ENCODE data around the gene CHRND.

The CHRND gene

GRCh38 chr2:232525791-232526371 lies at the start of gene CHRND:
Gene CHRND (plus strand): TSS chr2:232526160. CDS start chr2:232526216, 56 bp downstream.
- DNase-seq: no peak

- peak; percentile 9 for DNase-seq
Observed at GRCh38 chr2:232476791-232477190, 49.2 kb upstream of the CHRND start.

- DNase-seq: peak; percentile 16
Observed at GRCh38 chr2:232477751-232478510, 48.0 kb upstream of the CHRND start.

- DNase-seq: peak; percentile 17
Observed at GRCh38 chr2:232478571-232479340, 47.2 kb upstream of the CHRND start.

DNA sequence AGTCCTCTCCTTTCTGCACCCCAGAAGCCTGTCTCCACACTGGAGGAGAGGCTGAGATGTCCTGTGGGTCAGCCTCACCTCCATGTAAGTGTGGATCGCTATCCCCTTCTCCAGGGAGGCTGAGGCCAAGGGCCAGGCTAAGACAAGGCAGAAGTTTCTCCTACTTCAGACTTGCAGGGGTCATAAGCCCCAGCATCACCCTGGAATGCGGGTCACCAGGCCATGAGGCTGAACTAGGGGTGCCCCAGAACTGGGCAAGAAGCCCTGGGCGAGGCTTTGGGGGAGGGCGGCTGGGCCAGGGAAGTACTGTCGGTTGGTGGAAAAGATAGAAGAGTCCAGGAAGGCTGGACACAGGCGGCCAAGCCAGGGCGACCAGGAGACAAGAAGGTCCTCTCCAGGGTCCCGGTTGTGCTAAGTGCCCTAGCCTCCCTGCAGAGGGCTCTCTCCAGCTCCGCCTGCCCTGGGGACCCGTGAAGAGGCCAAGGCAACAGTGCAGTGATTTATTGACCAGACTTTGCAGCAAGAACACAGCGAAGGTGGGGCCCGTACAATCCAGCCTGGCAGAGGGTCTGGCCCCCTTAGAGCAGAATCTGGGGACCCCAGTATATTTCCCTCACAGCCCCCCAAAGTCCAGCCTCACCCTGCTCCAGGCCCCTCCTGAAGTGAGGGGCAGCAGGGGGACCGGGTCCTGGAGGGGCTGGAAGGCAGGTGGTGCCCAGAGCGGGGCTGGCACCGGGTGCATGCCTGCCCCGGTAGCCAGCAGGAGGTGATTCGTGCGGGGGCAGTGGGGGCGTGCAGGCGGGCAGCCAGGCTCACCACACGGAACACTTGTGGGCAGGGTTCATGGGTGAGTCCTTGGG lies 46.4 kb upstream of the CHRND start:
- peak; percentile 60 for DNase-seq

DNA sequence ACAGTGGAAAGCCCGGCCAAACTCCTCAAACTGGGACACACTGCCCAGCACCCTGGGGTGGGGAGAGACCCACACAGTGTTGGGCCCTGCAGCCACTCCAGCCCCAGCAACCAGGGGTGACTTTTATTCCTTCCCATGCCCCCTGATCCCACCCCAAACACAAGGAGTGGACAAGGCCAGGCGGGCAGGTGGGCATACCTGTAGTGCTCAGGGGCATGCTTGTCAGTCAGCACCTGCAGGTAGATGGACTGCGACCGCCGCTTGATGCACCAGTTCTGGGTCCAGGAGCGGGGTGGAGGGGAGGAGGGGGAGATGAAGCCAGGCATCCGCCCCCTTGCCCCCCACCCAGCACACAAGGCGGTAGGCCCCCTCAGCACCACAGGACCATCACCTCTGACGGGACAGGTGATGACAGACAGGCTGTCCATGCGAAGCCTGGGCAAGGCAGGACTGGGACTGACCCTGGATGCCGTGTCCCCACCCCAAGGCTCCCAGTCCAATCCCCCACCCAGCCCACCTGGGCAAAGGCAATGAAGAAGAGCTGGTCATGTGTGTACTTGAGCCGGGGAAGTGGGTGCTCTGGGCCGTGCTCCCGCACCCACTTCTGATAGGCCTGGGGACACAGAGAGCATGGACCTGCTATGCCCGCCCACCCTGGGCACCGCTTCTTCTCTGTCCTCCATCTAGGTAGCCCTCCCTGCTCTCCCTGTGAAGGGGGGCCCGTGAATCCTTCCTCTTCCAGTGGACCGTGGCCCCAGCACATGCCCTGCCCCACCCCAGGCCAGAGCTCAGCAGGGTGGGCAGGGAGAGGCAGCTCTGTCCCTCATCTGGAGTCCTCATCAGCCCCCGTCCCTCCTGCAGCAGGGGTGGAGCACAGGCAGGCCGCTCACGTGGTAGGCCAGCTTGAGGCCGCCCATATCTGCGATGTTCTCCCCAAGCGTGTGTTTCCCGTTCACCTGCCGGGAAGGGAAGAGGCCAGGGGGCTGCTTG lies 45.5 kb upstream of the CHRND start:
- peak; percentile 27 for DNase-seq

GRCh38 chr2:232481322-232482140 lies 44.4 kb upstream of the CHRND start:
- DNase-seq: peak; percentile 14

DNA sequence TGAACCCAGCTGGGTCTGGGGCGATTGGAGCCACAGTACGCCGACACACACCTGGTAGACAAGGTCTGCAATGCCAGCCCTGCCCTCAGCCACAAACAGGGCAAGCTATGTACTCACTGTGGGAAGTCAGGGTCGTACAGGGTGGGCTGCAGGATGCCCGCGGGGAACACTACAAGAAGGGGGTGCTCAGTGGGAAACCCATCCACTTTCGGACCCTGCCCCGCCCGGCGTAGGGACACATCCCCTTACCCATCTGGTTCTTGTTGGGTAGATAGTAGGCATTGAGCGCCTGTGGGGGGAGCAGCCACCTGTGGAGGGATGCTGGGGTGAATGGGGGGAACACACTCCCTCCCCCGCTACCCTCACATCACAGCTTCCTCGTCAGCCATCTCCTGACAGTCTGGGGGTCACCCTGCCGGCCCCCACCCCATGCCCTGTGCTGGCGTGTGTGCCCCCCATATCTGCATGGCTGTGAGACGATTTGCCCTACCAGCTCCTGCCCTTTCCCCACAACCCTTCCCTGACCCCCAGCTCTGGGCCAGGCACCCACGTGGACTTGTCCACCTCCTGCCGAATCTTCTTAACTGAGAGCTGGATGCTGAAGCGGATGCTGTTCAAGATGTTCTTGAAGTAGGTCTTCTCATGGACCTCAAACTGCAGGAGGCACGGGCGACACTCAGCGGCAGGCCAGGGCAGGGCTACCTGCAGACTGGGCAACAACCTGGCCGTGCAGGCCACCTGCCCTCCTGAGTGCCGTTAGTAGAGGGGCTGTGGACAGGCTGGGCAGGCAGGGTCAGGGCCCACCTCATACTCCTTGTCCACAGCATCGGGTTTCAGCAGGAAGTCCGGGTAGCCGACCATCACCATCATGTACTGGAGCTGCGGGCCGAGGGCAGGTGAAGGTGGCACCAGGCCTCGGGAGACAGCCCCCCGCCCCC lies 43.4 kb upstream of the CHRND start:
- DNase-seq: peak; percentile 11

- peak; percentile 14 for DNase-seq
Observed at GRCh38 chr2:232483311-232483922, 42.5 kb upstream of the CHRND start.

- DNase-seq: peak; percentile 8
Observed at GRCh38 chr2:232483923-232484627, 41.9 kb upstream of the CHRND start.

- peak; percentile 24 for DNase-seq
Observed at GRCh38 chr2:232484628-232485347, 41.2 kb upstream of the CHRND start.

GRCh38 chr2:232485348-232485756 lies 40.6 kb upstream of the CHRND start:
- peak; percentile 18 for DNase-seq

DNA sequence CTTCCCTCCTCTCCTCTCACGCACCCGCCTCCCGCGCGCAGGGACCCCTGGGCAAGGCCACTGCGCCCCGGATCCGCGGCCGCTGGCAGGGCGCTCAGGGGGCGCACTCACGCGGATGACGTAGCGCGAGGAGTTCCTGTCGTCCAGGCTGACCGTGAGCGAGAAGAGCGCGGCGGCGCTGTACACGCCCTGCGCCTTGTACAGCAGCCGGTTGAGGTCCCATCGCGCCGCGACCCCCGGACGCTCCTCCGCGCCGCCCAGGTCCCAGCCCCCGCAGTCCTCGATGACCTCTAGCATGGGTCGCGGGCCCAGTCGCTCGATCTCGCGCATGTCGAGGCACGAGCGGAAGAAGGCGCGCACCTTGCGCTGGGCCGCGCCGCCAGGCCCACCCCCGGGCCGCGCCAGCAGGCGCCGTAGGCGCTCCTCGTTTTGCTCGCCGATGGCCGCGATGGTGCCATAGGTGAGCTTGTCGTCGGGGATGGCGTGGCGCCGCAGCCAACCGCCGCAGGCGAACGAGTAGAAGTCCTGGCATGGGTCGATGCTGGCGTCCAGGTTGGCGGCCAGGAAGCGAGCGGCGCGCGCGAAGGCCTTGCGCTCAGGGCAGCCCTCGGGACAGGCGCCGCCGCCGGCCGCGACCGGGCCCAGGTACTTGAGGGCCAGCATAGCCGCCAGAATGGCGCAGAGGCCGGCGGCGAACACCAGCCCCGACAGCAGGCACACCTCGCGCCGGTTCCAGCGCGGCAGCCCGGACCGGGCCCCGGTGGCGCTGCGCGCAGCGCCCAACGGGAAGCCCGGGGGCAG lies 40.0 kb upstream of the CHRND start:
- DNase-seq: peak; percentile 14

DNA sequence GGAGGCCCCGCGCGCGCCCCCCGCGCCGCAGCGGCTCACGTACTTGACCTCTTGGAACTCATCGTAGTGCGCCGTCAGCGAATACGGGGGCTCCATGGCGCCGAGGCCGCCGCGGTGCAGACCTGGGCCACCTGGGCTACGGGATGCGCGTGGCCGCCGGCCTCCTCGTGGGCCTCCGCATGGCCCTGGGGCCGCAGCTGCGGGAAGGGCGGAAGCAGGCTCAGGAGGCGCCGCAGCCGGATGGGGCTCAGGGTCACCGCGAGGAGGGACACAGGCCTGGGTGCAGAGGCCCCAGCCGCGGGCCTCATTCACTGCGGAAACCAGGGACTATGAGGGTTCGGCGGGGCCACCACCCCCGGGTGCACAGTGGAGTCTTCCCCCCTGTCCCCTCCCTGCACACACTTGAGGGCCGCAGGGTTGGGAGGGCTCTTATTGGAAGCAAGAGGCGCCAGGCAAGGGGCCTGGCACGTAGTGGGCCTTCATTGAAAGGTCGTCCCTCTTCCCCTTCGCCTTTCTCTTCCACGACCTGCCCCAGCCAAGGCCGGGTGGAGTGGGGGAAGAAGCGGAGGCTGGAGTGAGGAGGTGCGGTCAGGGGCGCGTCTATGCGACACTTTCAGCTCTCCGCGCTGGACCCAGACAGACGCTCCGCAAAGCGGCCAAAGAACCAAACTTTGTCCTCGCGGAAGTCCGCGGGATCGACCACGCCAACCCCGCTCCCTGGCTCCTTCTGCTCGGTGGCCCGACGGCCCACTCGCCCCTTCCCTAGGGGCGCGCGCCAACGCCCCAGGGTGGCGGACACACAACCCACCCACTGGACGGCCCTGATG lies 39.2 kb upstream of the CHRND start:
- DNase-seq: peak; percentile 13

DNA sequence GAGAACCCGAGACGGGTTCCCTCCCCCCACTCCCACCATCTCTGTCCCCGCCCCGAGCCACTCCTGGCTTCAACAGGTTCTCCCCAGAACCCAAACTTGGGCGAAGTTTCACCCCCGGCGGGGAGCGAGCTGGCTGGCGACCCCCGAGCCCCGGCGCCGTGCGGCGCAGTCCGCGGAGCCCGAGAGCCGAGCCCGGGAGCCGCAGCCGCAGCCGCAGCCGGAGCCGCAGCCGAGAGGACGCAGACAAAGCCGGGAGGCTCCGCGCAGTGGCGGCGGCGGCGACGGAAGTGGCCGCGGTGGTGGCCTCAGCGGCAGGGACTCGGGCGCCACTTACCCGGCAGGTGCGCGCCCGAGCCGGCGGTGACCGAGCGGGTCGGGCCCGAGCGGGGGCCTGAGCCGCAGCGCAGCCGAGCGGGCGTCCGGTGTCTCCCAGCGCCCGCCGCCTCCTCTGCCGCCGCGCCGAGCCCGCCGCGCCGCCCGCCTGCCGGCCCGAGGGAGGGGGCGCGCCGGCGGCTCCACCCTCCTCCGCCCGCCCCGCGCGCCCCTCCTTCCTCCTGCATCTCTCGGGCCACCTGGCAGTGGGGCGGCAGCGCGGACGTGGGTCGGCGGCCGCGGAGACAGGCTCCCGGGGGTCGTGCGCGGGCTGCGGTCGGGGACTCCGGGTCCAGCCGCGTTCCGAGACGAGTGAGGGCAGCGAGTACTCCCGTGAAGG lies 38.4 kb upstream of the CHRND start, which contains the start of gene ECEL1:
TSS of gene ECEL1 (minus strand) at position 450 of the 712 bp plus-strand sequence. CDS start 1,181 bp downstream, outside the sequence.
- peak; percentile 10 for DNase-seq

Data from 8988T (cell line).